HG02870 (cell line): Measurements from ENCODE around the gene P2RX4.
"Not testable (repeated sequence)": the region's sequence is repeated elsewhere in the genome, so short reads cannot be mapped to it uniquely, and the experiment has no call there.

ENCODE experiments used
- ATAC-seq: cut with Tn5 transposase; IDR thresholded peaks from one replicate; pipeline ENCODE4 v1.9.1; 2021; ENCODE audit warnings: mild to moderate bottlenecking, moderate library complexity; ENCODE audit not compliant: unreplicated experiment

P2RX4 gene

GRCh38 chr12:121188227-121188626, 21.7 kb upstream of the P2RX4 start:
- ATAC-seq: no peak

DNA sequence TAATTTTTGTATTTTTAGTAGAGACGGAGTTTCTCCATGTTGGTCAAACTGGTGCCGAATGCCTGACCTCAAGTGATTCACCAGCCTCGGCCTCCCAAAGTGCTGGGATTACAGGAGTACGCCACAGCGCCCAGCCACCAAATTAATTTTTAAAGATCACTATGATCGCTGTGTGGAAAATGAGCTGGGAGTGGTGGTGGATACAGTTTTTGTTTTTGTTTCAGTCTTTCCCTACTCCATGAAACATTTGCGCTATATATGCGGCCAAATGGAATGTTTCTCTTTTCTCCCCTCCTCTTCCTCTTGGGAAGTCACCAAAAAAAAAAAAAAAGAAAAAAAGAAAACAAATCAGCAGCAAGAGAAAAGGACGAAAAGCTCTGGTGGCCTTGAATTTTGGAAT, 20.8 kb upstream of the P2RX4 start:
- ATAC-seq: no peak

DNA sequence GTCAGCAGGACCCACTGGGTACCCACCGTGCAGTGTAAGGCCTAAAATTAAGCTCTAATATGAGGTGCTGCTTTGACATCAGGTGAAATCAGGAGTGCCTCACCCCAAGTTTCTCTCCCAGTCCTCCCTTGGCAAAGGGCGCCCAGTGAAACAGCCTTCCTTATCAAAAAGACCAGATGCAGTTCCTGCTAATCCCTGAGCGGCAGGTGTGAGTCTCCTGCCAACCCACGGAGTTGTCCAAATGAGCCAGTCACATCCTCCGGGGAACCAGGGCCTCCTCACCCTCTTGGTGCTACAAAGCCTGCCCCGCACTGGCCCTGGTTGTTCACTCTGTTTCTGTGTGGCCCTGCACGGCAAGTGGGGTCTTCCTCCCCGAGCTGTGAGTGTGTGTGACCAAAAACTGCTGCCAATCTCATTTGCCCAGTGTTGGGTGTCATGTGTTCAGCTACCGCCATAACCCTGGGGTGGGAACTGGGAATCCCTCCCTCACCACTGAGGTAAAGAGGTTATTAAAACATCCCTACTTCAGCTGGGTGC, 20.2 kb upstream of the P2RX4 start:
- ATAC-seq: no peak

- no peak for ATAC-seq
These were observed 19.4 kb upstream of the P2RX4 start for GRCh38 chr12:121190523-121191031.

DNA sequence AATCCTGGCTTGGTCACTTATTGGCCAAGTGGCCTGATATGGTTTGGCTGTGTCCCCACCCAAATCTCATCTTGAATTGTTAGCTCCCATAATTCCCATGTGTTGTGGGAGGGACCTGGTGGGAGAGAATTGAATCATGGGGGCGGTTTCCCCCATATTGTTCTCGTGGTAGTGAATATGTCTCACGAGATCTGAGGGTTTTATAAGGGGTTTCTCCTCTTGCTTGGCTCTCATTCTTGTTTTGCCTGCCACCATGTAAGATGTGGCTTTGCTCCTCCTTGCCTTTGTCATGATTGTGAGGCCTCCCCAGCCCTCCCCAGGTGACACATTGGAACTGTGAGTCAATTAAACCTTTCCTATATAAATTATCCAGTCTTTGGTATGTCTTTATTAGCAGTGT, 18.8 kb upstream of the P2RX4 start:
- no peak for ATAC-seq

GRCh38 chr12:121196902-121197301, 13.0 kb upstream of the P2RX4 start:
- no peak for ATAC-seq

GRCh38 chr12:121198949-121199348, 11.0 kb upstream of the P2RX4 start:
- ATAC-seq: no peak

- ATAC-seq: not testable (repeated sequence)
These were observed 8.8 kb upstream of the P2RX4 start for GRCh38 chr12:121201140-121201539.

- no peak for ATAC-seq
These were observed 7.2 kb upstream of the P2RX4 start for GRCh38 chr12:121202407-121203355.

DNA sequence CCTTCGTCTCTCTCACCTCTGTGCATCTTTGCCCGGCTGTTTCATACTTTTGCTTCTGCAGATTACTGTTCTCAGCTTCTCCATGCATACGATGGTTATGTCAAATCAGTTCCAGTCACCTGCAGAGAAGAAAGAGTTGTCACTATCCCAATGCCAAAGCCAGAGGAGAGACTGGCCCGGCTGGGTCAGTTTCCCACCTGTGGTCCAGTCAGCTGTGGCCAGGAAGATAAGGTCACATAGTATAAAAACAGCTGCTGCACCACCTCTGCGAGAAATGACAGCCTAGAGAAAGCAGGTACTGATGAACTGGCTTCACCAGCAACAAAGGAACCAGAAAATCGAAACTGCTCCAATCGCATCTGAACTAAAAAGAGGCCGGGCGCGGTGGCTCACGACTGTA, 6.4 kb upstream of the P2RX4 start:
- no peak for ATAC-seq

DNA sequence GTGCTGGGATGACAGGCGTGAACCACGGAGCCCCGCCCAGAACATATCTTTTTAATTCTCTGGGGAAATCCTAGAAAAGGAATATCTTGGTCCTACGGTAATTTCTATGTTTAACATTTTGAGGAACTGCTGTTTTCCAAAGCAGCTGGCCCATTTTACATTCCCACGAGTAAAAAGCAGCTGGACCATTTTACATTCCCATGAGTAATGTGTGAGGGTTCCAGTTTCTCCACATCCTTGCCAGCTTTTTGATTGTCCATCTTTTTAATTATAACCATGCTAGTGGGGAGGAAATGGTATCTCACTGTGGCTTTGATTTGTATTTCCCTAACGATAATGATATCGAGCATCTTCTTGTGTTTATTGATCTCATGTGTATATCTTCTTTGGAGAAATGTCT, 4.4 kb upstream of the P2RX4 start:
- ATAC-seq: no peak

DNA sequence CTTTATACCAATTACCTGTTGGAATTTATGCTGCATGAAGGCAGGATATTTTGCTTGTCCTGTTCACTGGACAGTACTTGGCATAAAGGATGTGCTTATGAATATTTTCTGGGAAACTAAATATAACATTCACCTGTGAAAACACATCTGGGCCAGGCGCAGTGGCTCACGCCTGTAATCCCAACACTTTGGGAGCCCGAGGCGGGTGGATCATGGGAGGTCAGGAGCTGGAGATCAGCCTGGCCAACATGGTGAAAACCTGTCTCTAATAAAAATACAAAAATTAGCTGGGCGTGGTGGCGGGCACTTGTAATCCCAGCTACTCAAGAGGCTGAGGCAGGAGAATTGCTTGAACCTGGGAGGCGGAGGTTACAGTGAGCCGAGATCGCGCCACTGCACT, 1.4 kb upstream of the P2RX4 start:
- ATAC-seq: not testable (repeated sequence)

GRCh38 chr12:121209221-121209620, 708 bp upstream of the P2RX4 start:
- ATAC-seq: no peak

DNA sequence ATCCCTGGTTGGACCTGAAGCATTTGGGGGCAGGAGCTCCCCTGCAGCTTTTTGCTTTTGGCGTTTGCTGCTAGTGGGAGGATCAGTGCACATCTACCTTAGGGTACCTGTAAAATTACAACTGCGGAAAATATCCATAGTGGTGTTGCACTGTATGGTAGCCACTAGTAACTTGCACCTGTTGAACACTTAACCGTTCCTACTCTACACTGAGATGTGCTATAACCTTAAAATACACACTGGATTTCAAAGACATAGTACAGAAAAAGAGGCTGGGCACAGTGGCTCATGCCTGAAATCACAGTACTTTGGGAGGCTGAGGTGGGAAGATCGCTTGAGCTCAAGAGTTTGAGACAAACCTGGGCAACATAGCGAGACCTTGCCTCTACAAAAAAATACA, 2.9 kb downstream of the P2RX4 start:
- no peak for ATAC-seq

DNA sequence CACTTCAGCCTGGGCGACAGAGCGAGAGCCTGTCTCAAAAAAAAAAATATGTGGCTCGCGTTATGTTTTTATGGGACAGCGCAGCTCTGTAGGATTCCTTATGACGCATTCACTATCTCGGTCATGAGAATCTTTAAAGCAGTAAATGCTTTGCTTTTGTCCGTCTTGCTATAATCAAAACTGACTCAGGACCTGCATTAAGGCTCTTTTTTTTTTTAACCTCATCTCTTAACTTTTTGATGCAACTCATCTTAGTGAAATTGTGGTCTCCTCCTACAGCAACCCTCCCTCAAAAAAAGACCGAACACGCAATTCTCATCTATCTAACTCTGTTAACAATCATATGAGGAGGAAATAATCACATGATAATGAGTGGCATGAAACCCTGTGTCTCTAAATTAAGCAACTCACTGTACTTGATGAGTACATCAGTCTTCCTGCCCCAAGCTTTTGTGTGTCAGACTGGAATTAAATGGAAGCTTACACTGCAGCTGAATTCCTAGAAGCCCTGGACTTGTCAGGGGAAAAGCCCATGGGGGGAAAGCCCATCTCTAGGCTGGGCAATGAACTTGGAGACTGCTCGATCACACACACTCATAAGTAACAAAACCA, 4.3 kb downstream of the P2RX4 start:
- ATAC-seq: no peak

- no peak for ATAC-seq
These were observed 5.2 kb downstream of the P2RX4 start for GRCh38 chr12:121214855-121215745.

DNA sequence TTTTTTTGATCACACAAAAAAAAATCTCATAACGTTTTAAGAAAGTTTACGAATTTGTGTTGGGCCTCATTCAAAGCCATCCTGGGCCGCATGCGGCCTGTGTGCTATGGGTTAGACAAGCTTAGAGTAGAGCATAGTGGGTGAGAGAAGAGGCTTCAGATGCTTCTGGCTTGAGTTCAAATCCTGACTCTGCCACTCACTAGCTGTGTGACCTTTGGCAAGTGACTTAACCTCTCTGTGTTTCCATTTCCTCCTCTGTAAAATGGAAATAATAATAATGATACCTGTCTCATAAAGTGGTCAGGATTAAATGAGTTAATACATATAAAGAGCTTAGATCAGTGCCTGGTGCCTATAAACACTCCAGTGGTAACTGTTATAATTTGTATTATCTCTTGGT, 6.2 kb downstream of the P2RX4 start:
- ATAC-seq: no peak

DNA sequence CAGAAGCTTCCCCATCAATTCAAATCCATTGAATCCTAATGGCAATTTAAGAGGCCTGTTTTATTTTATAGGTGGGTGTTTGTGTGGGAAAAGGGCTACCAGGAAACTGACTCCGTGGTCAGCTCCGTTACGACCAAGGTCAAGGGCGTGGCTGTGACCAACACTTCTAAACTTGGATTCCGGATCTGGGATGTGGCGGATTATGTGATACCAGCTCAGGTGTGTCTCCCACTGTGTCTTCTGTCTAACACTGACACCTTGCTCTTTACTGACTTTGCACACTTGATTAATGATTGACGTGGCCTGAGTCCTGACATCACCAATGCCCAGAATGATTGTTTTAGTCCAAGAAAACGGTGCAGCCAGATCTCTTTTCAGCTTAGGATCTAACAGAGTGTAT, 7.1 kb downstream of the P2RX4 start:
- no peak for ATAC-seq

DNA sequence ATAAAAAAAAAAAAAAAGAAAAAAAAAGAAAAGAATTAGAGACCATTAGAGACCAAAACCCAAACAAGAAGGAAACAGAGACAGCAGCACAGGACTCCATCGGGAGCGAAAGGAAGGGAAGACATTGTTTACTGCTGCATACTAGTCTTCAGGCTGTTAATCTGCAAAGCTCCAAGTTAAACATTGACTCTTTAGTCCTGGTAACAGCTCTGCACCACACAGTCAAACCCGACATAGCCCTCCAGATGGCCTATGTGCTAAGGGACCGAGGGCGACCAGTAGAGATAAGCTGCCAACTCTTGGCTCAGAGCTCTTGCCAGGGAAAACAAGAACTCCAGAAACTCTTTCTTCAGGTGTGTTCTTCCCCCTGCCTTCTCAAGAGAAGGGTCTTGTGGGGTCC, 7.8 kb downstream of the P2RX4 start:
- ATAC-seq: no peak

GRCh38 chr12:121218588-121219352, 8.8 kb downstream of the P2RX4 start:
- no peak for ATAC-seq
